Transverse colon (tissue), 4 donors: ENCODE data around the gene ITGA8. TPM values are rescaled to one million over a fixed set of nuclear protein-coding genes. Genes with fewer than 3 reads are reported as not detected.

Experiments used
- DNase-seq: peaks from one replicate; pipeline ENCODE4 v3.0.0-alpha.2; 2019
- H3K27ac ChIP-seq, 4 donors: fragments of 200-600 bp; sonication (generic); 2 replicates each; pipeline ENCODE4 v1.5.1; 2016 to 2018; ENCODE audit warnings: inconsistent platforms in 4 of 4
- H3K27me3 ChIP-seq: fragments of 200-600 bp; sonication (generic); 2 replicates; pipeline ENCODE4 v1.5.1; 2017; ENCODE audit warnings: inconsistent platforms
- H3K36me3 ChIP-seq, 4 donors: fragments of 200-600 bp; sonication (generic); 2 replicates each; pipeline ENCODE4 v1.5.1; 2017 to 2019; ENCODE audit warnings: inconsistent platforms in 4 of 4
- H3K4me1 ChIP-seq, 4 donors: fragments of 200-600 bp; sonication (generic); 2 replicates each; pipeline ENCODE4 v1.5.1; 2017 to 2020; ENCODE audit warnings: inconsistent platforms in 4 of 4
- H3K4me3 ChIP-seq, 4 donors: fragments of 200-600 bp; sonication (generic); 1 replicate in 1 of 4; 2 replicates in 3 of 4; pipeline versions ENCODE4 v1.5.1 to v1.6.1; 2017 to 2019; ENCODE audit warnings: inconsistent platforms in 4 of 4
- H3K9me3 ChIP-seq, 2 donors: fragments of 200-600 bp; sonication (generic); 2 replicates each; pipeline ENCODE4 v1.5.1; 2017 to 2019; ENCODE audit warnings: inconsistent platforms in 2 of 2
- EP300 ChIP-seq: sonication (generic); formaldehyde crosslinking; IDR thresholded peaks from one replicate; pipeline ENCODE4 v1.6.1; 2017; ENCODE audit warnings: antibody characterized with exemption, low read depth
- POLR2A ChIP-seq: fragments of 450-650 bp; IDR thresholded peaks from one replicate; pipeline ENCODE4 v1.6.1; 2016; ENCODE audit warnings: antibody characterized with exemption, mild to moderate bottlenecking, moderate library complexity
- POLR2AphosphoS5 ChIP-seq, 3 donors: sonication (generic); formaldehyde crosslinking; IDR thresholded peaks; one replicate each; pipeline ENCODE4 v1.6.1; 2016; ENCODE audit warnings: antibody characterized with exemption in 3 of 3
- WGBS, 2 donors: methylation state at CpG; one replicate each; pipeline ENCODE4 v1.1.5; 2018; ENCODE audit warnings: low coverage in 1 of 2; 5-methylcytosine and 5-hydroxymethylcytosine counted together
- in situ Hi-C, 4 donors: fragments of 200-750 bp; cut with MboI; loops; one replicate each; pipeline versions ENCODE4 v1.15.0 to v1.15.1; 2017; ENCODE audit warnings: low sequenced_read_pairs in 3 of 4, low pct_ligation_motif_present in 1 of 4, low pct_unique_long_range_greater_than_20kb in 1 of 4
- intact Hi-C: fragments of 100-400 bp; cut with DNase I; formaldehyde crosslinking; loops from one replicate; pipeline ENCODE4 v1.15.1; 2023; ENCODE audit warnings: low total_unique reads
- total RNA-seq, 4 donors: library from RNA; depleted of rRNA; stranded (reverse); fragments of >200 nt; gene quantifications; one replicate each; pipeline ENCODE4 v1.1.0, GENCODE V29; 2016
- TF ChIP-seq, protein P1 (sequence below), 5 experiments: fragments of 200-600 bp in 3 of 5; fragments of 450-650 bp in 2 of 5; sonication (generic) in 3 of 5; IDR thresholded peaks; 1 replicate in 2 of 5; 2 replicates in 3 of 5; pipeline ENCODE4 v1.5.1; 2016 to 2017; ENCODE audit warnings: antibody characterized with exemption in 5 of 5, inconsistent platforms in 3 of 5, mild to moderate bottlenecking in 2 of 5, moderate library complexity in 1 of 5

ITGA8 gene
- total RNA-seq, 4 donors from 2014 or later = 1.4 to 4.9 (median 3.3) TPM; not detected in 1

DNA sequence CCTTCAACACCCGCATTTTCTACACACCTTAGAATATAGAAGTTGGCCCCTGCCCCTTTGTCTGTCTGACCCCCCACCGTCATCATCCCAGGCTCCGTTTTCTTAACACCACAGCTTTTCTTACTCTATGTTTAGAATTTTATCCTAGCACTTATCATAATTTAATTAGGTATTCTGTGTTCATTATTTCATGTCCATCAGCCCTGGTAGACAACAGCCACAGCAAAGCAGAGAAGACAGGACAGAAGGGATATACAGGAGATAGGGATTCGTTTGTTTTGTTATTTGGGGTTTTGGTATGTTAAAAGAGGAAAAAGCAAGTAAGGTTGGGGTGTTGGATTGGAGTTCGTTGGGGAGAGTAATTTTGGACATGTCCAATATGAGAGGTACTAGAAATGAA, 48.8 kb downstream of the ITGA8 start:
- in situ Hi-C loops = no loop called here

DNA sequence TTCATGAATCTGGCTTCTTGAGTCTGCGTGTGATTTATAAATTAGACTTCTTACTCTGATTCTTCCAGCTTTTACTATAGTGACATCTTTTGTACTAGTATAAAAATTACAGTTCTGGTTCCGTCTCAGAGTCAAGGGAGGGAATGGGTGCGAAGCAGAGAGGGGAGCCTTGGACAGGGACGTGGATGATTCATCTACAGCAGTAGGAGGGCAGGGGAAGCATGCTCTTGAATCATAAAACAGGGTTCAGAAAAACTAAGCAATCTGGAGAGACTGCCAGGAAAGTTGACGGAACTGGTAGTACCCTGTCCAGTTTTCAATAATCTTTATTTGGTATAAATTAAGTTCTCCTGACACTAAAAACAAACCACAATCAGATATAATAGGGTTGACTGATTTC, 58.1 kb downstream of the ITGA8 start:
- in situ Hi-C loops (no loop called here), intact Hi-C loops (no loop called here)
- H3K4me3 ChIP-seq = no peak overlapping the region
- DNase-seq = no peak
- H3K27ac ChIP-seq = no peak overlapping the region
- TF ChIP-seq POLR2A = no peak
- TF ChIP-seq, protein P1, sequence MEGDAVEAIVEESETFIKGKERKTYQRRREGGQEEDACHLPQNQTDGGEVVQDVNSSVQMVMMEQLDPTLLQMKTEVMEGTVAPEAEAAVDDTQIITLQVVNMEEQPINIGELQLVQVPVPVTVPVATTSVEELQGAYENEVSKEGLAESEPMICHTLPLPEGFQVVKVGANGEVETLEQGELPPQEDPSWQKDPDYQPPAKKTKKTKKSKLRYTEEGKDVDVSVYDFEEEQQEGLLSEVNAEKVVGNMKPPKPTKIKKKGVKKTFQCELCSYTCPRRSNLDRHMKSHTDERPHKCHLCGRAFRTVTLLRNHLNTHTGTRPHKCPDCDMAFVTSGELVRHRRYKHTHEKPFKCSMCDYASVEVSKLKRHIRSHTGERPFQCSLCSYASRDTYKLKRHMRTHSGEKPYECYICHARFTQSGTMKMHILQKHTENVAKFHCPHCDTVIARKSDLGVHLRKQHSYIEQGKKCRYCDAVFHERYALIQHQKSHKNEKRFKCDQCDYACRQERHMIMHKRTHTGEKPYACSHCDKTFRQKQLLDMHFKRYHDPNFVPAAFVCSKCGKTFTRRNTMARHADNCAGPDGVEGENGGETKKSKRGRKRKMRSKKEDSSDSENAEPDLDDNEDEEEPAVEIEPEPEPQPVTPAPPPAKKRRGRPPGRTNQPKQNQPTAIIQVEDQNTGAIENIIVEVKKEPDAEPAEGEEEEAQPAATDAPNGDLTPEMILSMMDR (IDR thresholded peaks at IDR 0.05) = no peak
- no peak for TF ChIP-seq POLR2AphosphoS5 (IDR thresholded peaks at IDR 0.05)
- TF ChIP-seq EP300 = no peak
- no peaks in the 10 kb centered on the region for H3K9me3 ChIP-seq
- WGBS, 2 donors = 77 to 79% methylated on average over 5 of the region's 5 CpGs
- H3K4me1 ChIP-seq = no peaks in the 10 kb centered on the region
- H3K36me3 ChIP-seq = no peaks in the 10 kb centered on the region
- no peaks in the 10 kb centered on the region for H3K27me3 ChIP-seq

More for the DNA sequence above, 48.8 kb downstream of the ITGA8 start:
- intact Hi-C loops = no loop called here
- Histone ChIP-seq H3K27ac (no peak overlapping the region), H3K27me3 (no peaks in the 10 kb centered on the region), H3K4me3 (no peak overlapping the region), H3K36me3 (no peaks in the 10 kb centered on the region), H3K9me3 (no peaks in the 10 kb centered on the region), H3K4me1 (no peaks in the 10 kb centered on the region)
- WGBS, 2 donors = 64 to 76% methylated on average over 5 of the region's 5 CpGs
- DNase-seq = no peak
- TF ChIP-seq, protein P1 (IDR thresholded peaks at IDR 0.05) = no peak
- no peak for TF ChIP-seq EP300
- TF ChIP-seq POLR2A = no peak
- TF ChIP-seq POLR2AphosphoS5 (IDR thresholded peaks at IDR 0.05) = no peak

DNA sequence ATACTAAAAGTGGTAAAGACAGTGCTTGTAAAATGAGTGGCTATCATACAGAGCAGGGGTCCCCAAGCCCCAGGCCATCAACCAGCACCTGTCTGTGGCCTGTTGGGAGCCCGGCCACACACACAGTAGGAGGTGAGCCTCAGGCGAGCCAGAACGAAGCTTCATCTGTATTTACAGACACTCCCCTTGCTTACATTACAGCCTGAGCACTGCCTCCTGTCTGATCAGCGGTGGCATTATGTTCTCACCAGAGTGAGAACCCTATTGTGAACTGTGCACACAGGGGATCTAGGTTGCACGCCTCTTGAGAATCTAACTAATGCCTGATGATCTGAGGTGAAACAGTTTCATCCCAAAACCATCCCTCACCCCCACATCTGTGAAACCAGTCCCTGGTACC, 58.7 kb downstream of the ITGA8 start:
- Histone ChIP-seq H3K4me3 (no peak overlapping the region), H3K27ac (no peak overlapping the region), H3K9me3 (no peaks in the 10 kb centered on the region), H3K4me1 (no peaks in the 10 kb centered on the region), H3K27me3 (no peaks in the 10 kb centered on the region), H3K36me3 (no peaks in the 10 kb centered on the region)
- WGBS, 2 donors = 70% methylated on average over 5 of the region's 5 CpGs; no CpG with 5 or more reads in 1 of the 2 donors
- intact Hi-C loops (no loop called here), in situ Hi-C loops (no loop called here)
- DNase-seq = no peak
- TF ChIP-seq, protein P1 (IDR thresholded peaks at IDR 0.05) = no peak
- TF ChIP-seq POLR2A = no peak
- TF ChIP-seq EP300 = no peak
- TF ChIP-seq POLR2AphosphoS5 (IDR thresholded peaks at IDR 0.05) = no peak

DNA sequence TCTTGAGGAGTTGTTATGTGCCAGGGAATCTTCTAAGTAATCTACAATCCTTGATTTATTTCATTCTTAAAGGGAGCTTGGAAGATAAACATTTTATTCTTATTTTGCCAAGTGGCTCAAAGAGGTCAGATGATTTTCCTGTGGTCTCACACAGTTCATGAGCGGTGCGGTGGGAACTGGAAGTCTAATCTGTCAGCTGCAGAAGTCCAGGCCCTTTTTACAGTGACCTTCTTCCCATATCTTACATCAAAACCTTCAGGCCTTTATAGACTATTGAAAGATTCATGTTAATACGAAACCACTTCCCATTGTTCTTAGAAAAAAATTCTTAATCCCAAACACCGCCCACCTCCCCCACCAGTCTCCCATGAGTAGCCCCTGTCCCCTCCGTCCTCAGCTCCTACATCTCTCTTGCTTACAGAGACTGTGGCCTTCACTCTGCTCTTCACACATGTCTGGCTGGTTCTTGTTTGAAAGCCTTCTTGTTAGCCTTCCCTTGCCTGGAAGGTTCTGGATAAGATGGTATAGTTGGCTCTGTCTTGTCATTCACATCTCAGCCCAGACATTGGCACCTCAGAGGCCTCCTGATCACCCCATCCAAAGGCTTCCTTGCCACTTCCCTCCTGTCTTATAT, 61.5 kb downstream of the ITGA8 start:
- Histone ChIP-seq H3K4me1 (no peaks in the 10 kb centered on the region), H3K27me3 (no peaks in the 10 kb centered on the region), H3K9me3 (no peaks in the 10 kb centered on the region), H3K4me3 (no peak overlapping the region), H3K27ac (no peak overlapping the region), H3K36me3 (no peaks in the 10 kb centered on the region)
- in situ Hi-C loops = no loop called here
- WGBS, 2 donors = 62 to 70% methylated on average over 5 of the region's 5 CpGs
- no peak for DNase-seq
- intact Hi-C loops = no loop called here
- TF ChIP-seq EP300 = no peak
- no peak for TF ChIP-seq POLR2A
- no peak for TF ChIP-seq POLR2AphosphoS5 (IDR thresholded peaks at IDR 0.05)
- TF ChIP-seq, protein P1 (IDR thresholded peaks at IDR 0.05) = no peak
